ENCODE measurements around the gene SESN1. TPM values are rescaled to one million over a fixed set of nuclear protein-coding genes. Genes with fewer than 3 reads are reported as not detected.
A peak's percentile ranks its signal among the peaks of the same experiment; 100 is the strongest.

Gene SESN1
- polyA plus RNA-seq, 1 experiment: 29.6 TPM

DNA sequence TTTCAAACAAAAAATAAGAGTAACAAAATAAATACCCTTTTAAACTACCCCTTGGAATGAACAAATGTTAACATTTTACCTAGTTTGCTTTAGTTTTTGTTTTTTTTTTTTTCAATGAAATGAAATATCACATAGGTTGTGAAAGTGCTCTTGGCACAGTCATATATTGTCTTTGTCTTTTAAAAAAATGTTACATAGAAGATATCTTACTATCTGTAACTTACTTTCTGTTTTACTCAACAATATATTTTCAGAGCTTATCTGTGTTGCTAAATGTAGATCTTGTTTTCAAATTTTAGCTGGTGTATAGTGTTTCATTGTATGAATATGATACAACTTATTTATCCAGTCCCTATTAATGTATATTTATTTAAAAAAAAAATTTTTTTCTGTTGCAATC lies 9.3 kb upstream of the SESN1 start:
- Histone ChIP-seq H3K27me3 (ENCODE audit: control insufficient read depth, insufficient read depth, low read length) (no peaks in the 10 kb centered on the region), H3K4me3 (ENCODE audit: low read depth, low read length) (no peak overlapping the region), H3K27ac (ENCODE audit: low read depth, low read length) (no peak overlapping the region), H3K9me3 (ENCODE audit: control insufficient read depth, insufficient read depth, low read length) (no peaks in the 10 kb centered on the region)
- TF ChIP-seq, protein P1, sequence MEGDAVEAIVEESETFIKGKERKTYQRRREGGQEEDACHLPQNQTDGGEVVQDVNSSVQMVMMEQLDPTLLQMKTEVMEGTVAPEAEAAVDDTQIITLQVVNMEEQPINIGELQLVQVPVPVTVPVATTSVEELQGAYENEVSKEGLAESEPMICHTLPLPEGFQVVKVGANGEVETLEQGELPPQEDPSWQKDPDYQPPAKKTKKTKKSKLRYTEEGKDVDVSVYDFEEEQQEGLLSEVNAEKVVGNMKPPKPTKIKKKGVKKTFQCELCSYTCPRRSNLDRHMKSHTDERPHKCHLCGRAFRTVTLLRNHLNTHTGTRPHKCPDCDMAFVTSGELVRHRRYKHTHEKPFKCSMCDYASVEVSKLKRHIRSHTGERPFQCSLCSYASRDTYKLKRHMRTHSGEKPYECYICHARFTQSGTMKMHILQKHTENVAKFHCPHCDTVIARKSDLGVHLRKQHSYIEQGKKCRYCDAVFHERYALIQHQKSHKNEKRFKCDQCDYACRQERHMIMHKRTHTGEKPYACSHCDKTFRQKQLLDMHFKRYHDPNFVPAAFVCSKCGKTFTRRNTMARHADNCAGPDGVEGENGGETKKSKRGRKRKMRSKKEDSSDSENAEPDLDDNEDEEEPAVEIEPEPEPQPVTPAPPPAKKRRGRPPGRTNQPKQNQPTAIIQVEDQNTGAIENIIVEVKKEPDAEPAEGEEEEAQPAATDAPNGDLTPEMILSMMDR (IDR thresholded peaks at IDR 0.05; ENCODE audit: low read depth, low read length): no peak
- CTCF ChIA-PET: no interaction called here
- no peak for DNase-seq (ENCODE audit: low read depth, low spot score)
- POLR2A ChIA-PET: no interaction called here

GRCh38 chr6:109102762-109103161 lies 8.1 kb upstream of the SESN1 start:
- no peak for DNase-seq (ENCODE audit: low read depth, low spot score)
- Histone ChIP-seq H3K27me3 (ENCODE audit: control insufficient read depth, insufficient read depth, low read length) (no peaks in the 10 kb centered on the region), H3K4me3 (ENCODE audit: low read depth, low read length) (no peak overlapping the region), H3K9me3 (ENCODE audit: control insufficient read depth, insufficient read depth, low read length) (no peaks in the 10 kb centered on the region), H3K27ac (ENCODE audit: low read depth, low read length) (no peak overlapping the region)
- POLR2A ChIA-PET: no interaction called here
- TF ChIP-seq, protein P1 (IDR thresholded peaks at IDR 0.05; ENCODE audit: low read depth, low read length): no peak
- CTCF ChIA-PET: no interaction called here

- ChIA-PET CTCF (no interaction called here), POLR2A (no interaction called here)
- Histone ChIP-seq H3K4me3 (ENCODE audit: low read depth, low read length) (no peak overlapping the region), H3K9me3 (ENCODE audit: control insufficient read depth, insufficient read depth, low read length) (no peaks in the 10 kb centered on the region), H3K27me3 (ENCODE audit: control insufficient read depth, insufficient read depth, low read length) (no peaks in the 10 kb centered on the region), H3K27ac (ENCODE audit: low read depth, low read length) (no peak overlapping the region)
- TF ChIP-seq, protein P1 (IDR thresholded peaks at IDR 0.05; ENCODE audit: low read depth, low read length): no peak
- no peak for DNase-seq (ENCODE audit: low read depth, low spot score)
These were observed 3.0 kb upstream of the SESN1 start for GRCh38 chr6:109097661-109098060.

- Histone ChIP-seq H3K9me3 (ENCODE audit: control insufficient read depth, insufficient read depth, low read length) (no peaks in the 10 kb centered on the region), H3K4me3 (ENCODE audit: low read depth, low read length) (peak overlapping the region; percentile 93), H3K27ac (ENCODE audit: low read depth, low read length) (no peak overlapping the region), H3K27me3 (ENCODE audit: control insufficient read depth, insufficient read depth, low read length) (no peaks in the 10 kb centered on the region)
- DNase-seq (ENCODE audit: low read depth, low spot score): no peak
- POLR2A ChIA-PET: interaction anchor here (2.4 to 3.2 kb wide), 2 partner anchors 287 to 537 kb away, joined by 15 to 22 read pairs; partner anchors contain the start of gene CD164
- TF ChIP-seq, protein P1 (IDR thresholded peaks at IDR 0.05; ENCODE audit: low read depth, low read length): no peak
- CTCF ChIA-PET: no interaction called here
These were observed 1.6 kb upstream of the SESN1 start for GRCh38 chr6:109096208-109096607.

DNA sequence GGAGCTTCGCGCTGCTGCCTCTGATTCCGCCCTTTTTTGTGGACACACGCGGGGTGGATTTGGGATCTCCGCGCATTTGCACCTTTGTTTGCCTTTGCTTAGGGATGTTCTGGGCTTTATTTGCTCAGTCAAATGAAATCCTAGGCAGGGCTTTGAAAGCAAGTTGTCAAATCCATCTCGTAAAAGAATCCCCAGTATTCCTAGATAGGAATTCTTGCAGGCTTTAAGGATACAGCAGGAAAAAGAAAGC lies 1.1 kb upstream of the SESN1 start:
- no peaks in the 10 kb centered on the region for H3K9me3 ChIP-seq (ENCODE audit: control insufficient read depth, insufficient read depth, low read length)
- peak overlapping the region; percentile 93 for H3K4me3 ChIP-seq (ENCODE audit: low read depth, low read length)
- DNase-seq (ENCODE audit: low read depth, low spot score): no peak
- POLR2A ChIA-PET: interaction anchor here (1.3 to 3.2 kb wide), 4 partner anchors 10 to 537 kb away, joined by 3 to 22 read pairs (median 12); partner anchors contain the start of gene CD164
- CTCF ChIA-PET: no interaction called here
- H3K27me3 ChIP-seq (ENCODE audit: control insufficient read depth, insufficient read depth, low read length): no peaks in the 10 kb centered on the region
- TF ChIP-seq, protein P1 (IDR thresholded peaks at IDR 0.05; ENCODE audit: low read depth, low read length): no peak
- peak overlapping the region; percentile 97 for H3K27ac ChIP-seq (ENCODE audit: low read depth, low read length)

Data from AG04450 (cell line).